B cell (primary cell): ENCODE measurements around the gene ADPRS. TPM values are rescaled to one million over a fixed set of nuclear protein-coding genes. Genes with fewer than 3 reads are reported as not detected.
A peak's percentile ranks its signal among the peaks of the same experiment; 100 is the strongest.

Source experiments
- ATAC-seq: fragments of 200-7000 bp; cut with Tn5 transposase; one replicate; pipeline ENCODE4 v1.10.0; 2021; ENCODE audit warnings: low read depth, mild to moderate bottlenecking, moderate number of reproducible peaks, moderate library complexity
- CTCF ChIA-PET: fragments of 350-600 bp; sonication (Branson Sonifier 250); formaldehyde crosslinking; loops from one replicate; lab custom pipeline; 2021; ENCODE audit warnings: antibody characterized with exemption, inconsistent platforms; lab: Charles Lee
- POLR2A ChIA-PET: fragments of 350-600 bp; sonication (Branson Sonifier 250); formaldehyde crosslinking; loops from one replicate; lab custom pipeline; 2021; ENCODE audit warnings: antibody characterized with exemption; lab: Charles Lee
- DNase-seq: peaks from one replicate; pipeline ENCODE4 v3.0.0; 2013
- H2AFZ ChIP-seq: 2 replicates; pipeline ENCODE4 v1.6.1; 2012; ENCODE audit warnings: mild to moderate bottlenecking, low read depth, low read length; ENCODE audit not compliant: insufficient read depth, poor library complexity, severe bottlenecking
- H3K27ac ChIP-seq, 2 donors: 1 replicate in 1 of 2; 2 replicates in 1 of 2; pipeline ENCODE4 v1.5.1; 2012 to 2013; ENCODE audit warnings: low read length in 2 of 2, mild to moderate bottlenecking in 2 of 2, moderate library complexity in 1 of 2
- H3K27me3 ChIP-seq, 4 experiments: fragments of 200-600 bp in 1 of 4; sonication (generic) in 1 of 4; replicated peaks in 1 of 4; 1 replicate in 2 of 4; 2 replicates in 2 of 4; pipeline versions ENCODE4 v1.6.1 to v1.7.0; 2013 to 2016; ENCODE audit warnings: low read length in 3 of 4, mild to moderate bottlenecking in 2 of 4, mixed read lengths in 1 of 4, moderate library complexity in 1 of 4; ENCODE audit not compliant: insufficient read depth in 4 of 4, control insufficient read depth in 3 of 4; ENCODE audit errors: control extremely low read depth in 1 of 4
- H3K36me3 ChIP-seq, 2 experiments: replicated peaks in 1 of 2; 1 replicate in 1 of 2; 2 replicates in 1 of 2; pipeline versions ENCODE4 v1.6.1 to v1.7.1; 2013; ENCODE audit warnings: low read length in 1 of 2; ENCODE audit not compliant: insufficient read depth in 2 of 2, control insufficient read depth in 1 of 2; ENCODE audit errors: control extremely low read depth in 1 of 2, extremely low read depth in 1 of 2
- H3K4me1 ChIP-seq, 2 donors: fragments of 200-600 bp in 1 of 2; sonication (generic) in 1 of 2; 1 replicate in 1 of 2; 2 replicates in 1 of 2; pipeline versions ENCODE4 v1.5.1 to v1.6.1; 2013 to 2017; ENCODE audit warnings: low read length in 2 of 2; ENCODE audit not compliant: control insufficient read depth in 2 of 2, insufficient read depth in 2 of 2
- H3K4me2 ChIP-seq: replicated peaks from 2 replicates; pipeline ENCODE3; 2012; ENCODE audit warnings: mild to moderate bottlenecking, low read depth, low read length; ENCODE audit not compliant: poor library complexity, severe bottlenecking
- H3K4me3 ChIP-seq, 5 experiments: fragments of 200-600 bp in 1 of 5; sonication (generic) in 1 of 5; 1 replicate in 3 of 5; 2 replicates in 2 of 5; pipeline versions ENCODE4 v1.5.1 to v1.7.0; 2011 to 2016; ENCODE audit warnings: low read length in 4 of 5, mild to moderate bottlenecking in 4 of 5, low read depth in 2 of 5, control low read depth in 1 of 5, moderate library complexity in 1 of 5; ENCODE audit not compliant: insufficient read depth in 1 of 5; ENCODE audit errors: control extremely low read depth in 1 of 5, extremely low read depth in 1 of 5
- H3K79me2 ChIP-seq: fragments of 200-600 bp; sonication (generic); one replicate; pipeline ENCODE4 v1.6.0; 2016; ENCODE audit warnings: low read length; ENCODE audit not compliant: control insufficient read depth, insufficient read depth
- H3K9ac ChIP-seq: fragments of 200-600 bp; sonication (generic); 2 replicates; pipeline ENCODE4 v1.6.1; 2017; ENCODE audit warnings: mild to moderate bottlenecking, low read length, moderate library complexity
- H3K9me3 ChIP-seq, 3 donors: one replicate each; pipeline versions ENCODE4 v1.6.1 to v1.7.1; 2013; ENCODE audit warnings: low read length in 2 of 3; ENCODE audit not compliant: control insufficient read depth in 2 of 3, insufficient read depth in 1 of 3; ENCODE audit errors: control extremely low read depth in 1 of 3
- H4K20me1 ChIP-seq: 2 replicates; pipeline ENCODE4 v1.6.0; 2012; ENCODE audit warnings: mild to moderate bottlenecking, low read length; ENCODE audit not compliant: insufficient read depth, control insufficient read depth, poor library complexity, severe bottlenecking
- H3K27ac Mint-ChIP-seq: one replicate; pipeline ENCODE4 v1.8.0; 2021; ENCODE audit warnings: mixed read lengths
- H3K27me3 Mint-ChIP-seq: one replicate; pipeline ENCODE4 v1.8.0; 2021; ENCODE audit warnings: mixed read lengths
- H3K4me1 Mint-ChIP-seq: one replicate; pipeline ENCODE4 v1.8.0; 2021; ENCODE audit warnings: mixed read lengths
- H3K4me3 Mint-ChIP-seq: one replicate; pipeline ENCODE4 v1.8.0; 2021; ENCODE audit warnings: mixed read lengths
- H3K9me3 Mint-ChIP-seq: one replicate; pipeline ENCODE4 v1.8.0; 2022; ENCODE audit warnings: mixed read lengths; ENCODE audit not compliant: insufficient read depth
- CTCF ChIP-seq: fragments of 200-600 bp; IDR thresholded peaks from one replicate; pipeline ENCODE4 v1.8.0; 2022; ENCODE audit warnings: antibody characterized with exemption, mild to moderate bottlenecking
- EZH2 ChIP-seq: IDR thresholded peaks from 2 replicates; pipeline ENCODE4 v1.6.1; 2012; ENCODE audit warnings: borderline replicate concordance, low read depth, mild to moderate bottlenecking, moderate library complexity, low read length; ENCODE audit not compliant: insufficient read depth, poor library complexity, severe bottlenecking
- WGBS: methylation state at CpG from one replicate; pipeline ENCODE4 v1.1.5; 2013; ENCODE audit warnings: missing lambda C conversion rate; ENCODE audit not compliant: insufficient coverage; 5-methylcytosine and 5-hydroxymethylcytosine counted together
- intact Hi-C: fragments of 100-400 bp; cut with micrococcal nuclease; formaldehyde crosslinking; loops from one replicate; pipeline ENCODE4 v1.10.0; 2022
- polyA plus RNA-seq: library from polyadenylated mRNA; depleted of rRNA; stranded (reverse); fragments of >200 nt; gene quantifications from 2 replicates; pipeline ENCODE4 v1.2.3, GENCODE V29; 2012
- total RNA-seq, 2 donors: library from RNA; stranded (reverse); fragments of 120-200 nt in 1 of 2; gene quantifications; 1 replicate in 1 of 2; 2 replicates in 1 of 2; pipeline versions ENCODE4 v1.2.3 to v1.2.4, GENCODE V29; 2013 to 2022

ADPRS gene
- total and polyA plus RNA-seq, 2 donors (not counting 1 experiment from before 2014, with no cell fraction given), result 15.0 to 20.9 TPM

- TF ChIP-seq CTCF (no peak), EZH2 (no peak)
- Histone ChIP-seq H3K27ac (no peak overlapping the region), H4K20me1 (no peaks in the 10 kb centered on the region), H2AFZ (no peak overlapping the region), H3K9ac (no peak overlapping the region), H3K4me2 (peak overlapping the region; percentile 82), H3K36me3 (no peaks in the 10 kb centered on the region), H3K27me3 (peaks cover 0 to 22% (median 2%) of the 10 kb centered on the region in 4 experiments), H3K9me3 (no peaks in the 10 kb centered on the region), H3K4me1 (peaks cover 28% of the 10 kb centered on the region in 2 donors), H3K4me3 (no peak overlapping the region), H3K79me2 (no peaks in the 10 kb centered on the region)
- WGBS, result 32% methylated on average over 40 of the region's 42 CpGs
- Mint-ChIP-seq H3K9me3 (no peaks in the 10 kb centered on the region), H3K27ac (no peak overlapping the region), H3K4me3 (peak overlapping the region; percentile 74), H3K4me1 (peaks cover 32% of the 10 kb centered on the region), H3K27me3 (peaks cover 8% of the 10 kb centered on the region)
- intact Hi-C loops, result no loop called here
- ATAC-seq (no peak), DNase-seq (peak; percentile 26)
- ChIA-PET CTCF (no interaction called here), POLR2A (no interaction called here)
Measured at GRCh38 chr1:36124404-36125128, 35.9 kb downstream of the ADPRS start.
